GM19035 (cell line): Measurements from ENCODE around the gene DCAF5.
"Not testable (repeated sequence)": the region's sequence is repeated elsewhere in the genome, so short reads cannot be mapped to it uniquely, and the experiment has no call there.

Experiments used
- ATAC-seq: cut with Tn5 transposase; IDR thresholded peaks from one replicate; pipeline ENCODE4 v1.9.1; 2021; ENCODE audit not compliant: unreplicated experiment

The DCAF5 gene

DNA sequence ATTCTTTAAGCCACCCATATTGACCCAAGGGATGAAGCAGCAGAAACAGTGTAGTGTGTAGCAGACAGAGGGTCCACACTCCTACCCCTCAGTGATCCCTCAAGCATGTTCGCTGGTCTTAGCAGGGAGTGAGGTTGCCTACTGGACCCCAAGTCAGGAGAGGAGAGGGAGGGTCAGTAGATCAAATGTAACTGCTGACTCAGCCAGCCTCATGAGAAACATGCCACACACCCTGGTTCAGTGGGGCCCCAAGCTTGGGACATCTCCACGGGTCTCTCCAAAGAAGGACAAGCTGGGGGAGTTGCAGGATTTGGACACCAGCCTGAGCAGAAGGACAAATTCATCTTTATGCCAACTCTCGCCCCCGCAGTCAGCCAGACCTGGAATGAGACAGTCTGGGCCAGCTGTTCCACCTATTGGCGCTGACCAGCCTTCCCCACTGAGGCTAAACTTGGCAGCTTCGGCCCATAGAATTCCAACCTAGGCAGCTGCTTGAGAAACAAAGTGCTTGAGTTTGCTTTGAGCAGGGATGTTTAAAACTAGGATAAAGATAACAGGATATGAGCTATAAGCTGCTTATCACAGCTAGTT is 107.9 kb downstream of the DCAF5 start:
- ATAC-seq, result no peak

DNA sequence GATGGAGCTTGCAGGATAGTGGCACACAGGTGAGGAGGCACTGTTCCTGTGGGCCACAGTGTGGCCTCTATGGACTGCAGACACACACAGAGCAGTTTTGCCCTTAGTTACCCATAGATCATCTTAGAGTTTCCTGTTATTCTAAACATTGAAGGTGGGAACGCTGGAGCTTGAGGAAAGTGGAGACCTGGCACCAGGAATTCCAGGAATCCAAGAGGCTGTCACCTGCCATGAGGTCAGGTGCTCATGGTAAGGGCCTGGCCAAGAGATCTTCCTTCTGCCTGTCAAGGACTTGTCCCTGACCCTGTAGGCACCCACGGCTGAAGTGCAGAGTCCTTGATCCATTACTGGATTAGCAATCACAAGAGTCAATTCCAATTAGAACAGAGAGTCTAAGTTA is 108.6 kb downstream of the DCAF5 start:
- ATAC-seq, result no peak

DNA sequence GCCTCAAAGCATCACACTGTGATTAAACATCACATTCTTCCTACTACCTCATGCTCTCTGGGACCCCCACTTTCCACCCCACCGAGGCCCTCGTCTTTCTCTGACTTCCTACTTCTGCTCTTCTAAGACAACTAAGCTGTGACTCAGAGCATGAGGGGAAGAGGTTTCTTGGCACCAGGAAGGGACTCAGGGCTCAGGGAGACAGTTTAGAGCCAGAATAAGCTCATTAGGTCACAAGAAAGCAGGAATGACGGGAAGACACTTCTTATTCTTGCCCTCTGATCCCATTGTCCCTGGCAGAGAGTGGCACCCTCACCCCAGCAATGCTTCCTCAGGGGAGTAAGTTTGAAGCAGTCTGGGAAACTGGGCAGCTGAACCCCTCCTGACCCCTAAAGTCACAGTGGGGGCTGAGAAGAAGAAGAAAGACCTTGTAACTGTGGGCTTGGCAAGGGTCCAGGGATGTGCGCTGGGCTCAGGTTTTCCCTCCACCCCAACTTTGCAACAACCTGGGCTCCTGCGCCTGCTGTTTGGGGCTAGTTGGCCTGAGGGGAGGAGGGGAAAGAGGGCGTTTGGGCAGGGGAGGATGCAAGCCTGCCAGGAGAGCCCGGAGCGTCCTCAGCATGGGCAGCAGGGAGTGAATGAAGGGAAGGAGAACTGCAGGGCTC is 109.2 kb downstream of the DCAF5 start:
- ATAC-seq, result no peak

DNA sequence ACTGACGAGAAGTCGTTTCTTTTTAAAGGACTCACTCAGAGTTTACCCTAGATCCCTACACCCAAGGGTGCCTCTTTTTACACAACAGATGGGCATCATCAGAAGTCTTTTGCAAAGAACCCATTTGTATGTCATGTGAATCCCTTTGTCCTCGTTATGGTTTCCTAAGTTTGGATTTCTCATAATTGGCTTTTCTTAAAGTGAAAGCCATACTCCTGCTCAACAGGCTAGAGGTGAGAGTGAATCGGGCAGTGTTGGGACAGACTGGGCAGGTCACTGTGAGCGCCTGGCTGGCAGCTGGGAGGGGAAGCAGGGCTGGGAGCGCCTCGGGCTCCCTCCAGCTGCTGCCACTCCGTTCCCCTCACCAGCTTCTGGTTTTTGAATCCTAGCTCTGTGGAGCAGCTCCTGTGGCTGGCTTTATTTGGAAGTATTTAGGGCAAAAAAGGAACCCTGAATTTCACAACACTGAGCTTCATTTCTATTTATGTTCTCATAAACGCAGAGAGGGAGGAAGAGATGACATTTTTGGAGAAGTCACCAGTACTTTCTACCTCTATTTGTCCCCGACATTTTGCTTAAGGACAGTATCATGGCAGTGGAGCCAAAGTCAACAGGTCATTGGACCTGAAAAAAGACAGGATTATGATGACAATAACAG is 110.0 kb downstream of the DCAF5 start:
- ATAC-seq, result no peak

DNA sequence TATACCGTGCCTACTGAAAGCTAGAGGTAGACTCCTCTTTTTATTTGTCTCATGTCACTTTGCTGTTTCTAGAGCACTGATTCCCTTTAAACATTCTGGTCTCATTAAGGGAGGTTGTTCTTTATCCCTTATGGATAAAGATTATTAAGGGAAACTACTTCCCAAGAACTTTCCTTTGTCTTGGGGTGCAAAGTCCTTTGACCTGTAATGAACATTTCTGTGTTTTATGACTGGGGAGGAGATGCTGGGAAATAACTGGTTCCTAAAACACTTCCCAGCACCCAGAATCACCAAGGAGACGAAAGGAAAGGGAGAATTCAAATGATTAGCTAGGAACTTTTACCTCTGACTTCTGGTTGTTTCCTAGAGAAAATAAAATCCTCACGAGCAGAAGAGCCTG is 110.6 kb downstream of the DCAF5 start:
- ATAC-seq, result no peak

DNA sequence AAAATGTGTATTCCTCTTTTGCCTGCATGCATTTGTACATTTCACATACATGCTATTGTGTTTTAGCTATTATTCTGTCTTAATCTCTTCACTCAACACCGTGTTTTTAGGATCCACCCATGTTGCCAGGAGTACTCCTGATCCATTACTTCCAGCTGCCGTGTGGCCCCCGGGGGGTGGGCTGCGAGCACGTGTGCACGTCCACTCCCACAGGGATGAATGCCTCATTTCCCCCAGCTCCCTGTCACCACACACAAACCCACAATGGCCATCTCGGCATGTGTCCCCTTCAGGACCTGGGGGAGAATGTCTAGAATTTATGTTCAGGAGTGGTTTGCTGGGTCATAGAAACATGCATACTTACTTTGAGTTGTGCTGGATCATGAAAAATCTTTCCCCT is 111.1 kb downstream of the DCAF5 start:
- ATAC-seq, result no peak

DNA sequence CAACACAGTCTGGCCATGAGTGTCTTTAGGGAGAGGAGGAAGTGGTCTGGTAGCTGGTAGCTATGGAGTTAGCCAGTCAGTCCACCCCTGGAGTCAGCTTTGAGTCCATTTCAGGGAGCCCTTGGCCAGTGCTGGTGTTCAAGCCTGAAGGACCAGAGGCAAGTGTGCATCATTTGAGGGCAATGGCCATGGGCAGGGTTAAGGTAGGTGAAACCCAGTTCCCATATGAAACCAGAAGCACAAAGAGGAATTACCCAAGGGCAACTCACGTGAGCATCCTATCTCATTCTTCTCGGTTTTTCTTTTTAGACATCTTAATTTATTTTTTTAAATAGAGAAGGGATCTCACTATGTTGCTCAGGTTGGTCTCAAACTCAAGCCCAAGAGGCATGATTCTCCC is 112.6 kb downstream of the DCAF5 start:
- no peak for ATAC-seq

DNA sequence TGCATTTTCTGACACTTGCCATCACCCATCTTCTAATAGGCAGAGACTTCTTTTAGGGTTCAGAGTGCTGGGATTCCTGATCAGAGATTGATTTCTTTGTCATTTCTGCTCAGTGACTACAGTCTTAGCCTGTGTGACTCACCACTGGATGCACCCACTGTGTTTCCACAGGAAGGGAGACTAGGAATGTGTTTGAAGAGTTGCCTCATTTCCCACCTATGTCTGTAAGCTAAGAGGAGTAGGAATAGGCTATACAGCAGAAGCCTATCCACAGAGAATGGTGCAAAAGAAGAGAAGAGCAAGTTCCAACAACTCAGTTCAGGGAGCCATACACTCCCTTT is 113.7 kb downstream of the DCAF5 start:
- ATAC-seq, result no peak

DNA sequence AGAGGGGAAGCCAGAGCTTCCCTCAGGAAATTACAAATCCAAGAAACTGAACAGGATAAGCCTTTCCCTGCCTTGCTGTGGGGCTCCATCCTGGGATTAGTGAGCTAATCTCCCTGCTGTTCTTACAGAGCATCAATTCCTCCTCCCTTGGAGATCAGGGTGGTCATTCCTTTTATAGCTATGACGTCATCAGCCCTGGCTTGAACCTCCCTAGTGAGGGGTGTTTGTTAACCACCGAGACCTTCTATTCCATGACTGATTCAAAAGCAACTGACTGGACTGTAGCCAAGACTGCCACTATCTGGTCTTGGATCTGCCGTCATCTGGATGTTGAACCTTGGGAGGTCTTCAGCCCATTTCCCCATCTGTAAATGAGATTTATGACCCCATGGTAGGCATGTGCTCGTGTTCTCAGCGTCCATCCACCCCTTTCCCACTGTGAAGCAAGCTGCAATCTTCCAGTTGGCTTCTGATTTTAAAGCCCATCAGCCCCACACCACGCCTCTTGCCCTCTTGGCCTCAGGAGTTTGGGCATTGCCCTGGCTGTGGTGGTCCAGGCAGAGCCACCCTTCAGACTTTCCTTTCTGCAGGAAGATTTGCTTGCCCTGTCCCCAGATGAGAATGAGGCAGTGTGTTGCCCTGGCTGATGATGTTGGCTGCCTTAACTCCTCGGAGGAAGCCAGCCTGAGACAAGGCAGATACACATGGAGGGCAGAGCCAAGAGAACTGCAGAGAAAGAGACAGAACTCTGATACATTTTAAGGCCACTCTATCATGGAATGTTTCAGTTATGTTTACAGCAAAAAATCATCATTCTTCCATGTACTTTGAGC is 114.2 kb downstream of the DCAF5 start:
- no peak for ATAC-seq

DNA sequence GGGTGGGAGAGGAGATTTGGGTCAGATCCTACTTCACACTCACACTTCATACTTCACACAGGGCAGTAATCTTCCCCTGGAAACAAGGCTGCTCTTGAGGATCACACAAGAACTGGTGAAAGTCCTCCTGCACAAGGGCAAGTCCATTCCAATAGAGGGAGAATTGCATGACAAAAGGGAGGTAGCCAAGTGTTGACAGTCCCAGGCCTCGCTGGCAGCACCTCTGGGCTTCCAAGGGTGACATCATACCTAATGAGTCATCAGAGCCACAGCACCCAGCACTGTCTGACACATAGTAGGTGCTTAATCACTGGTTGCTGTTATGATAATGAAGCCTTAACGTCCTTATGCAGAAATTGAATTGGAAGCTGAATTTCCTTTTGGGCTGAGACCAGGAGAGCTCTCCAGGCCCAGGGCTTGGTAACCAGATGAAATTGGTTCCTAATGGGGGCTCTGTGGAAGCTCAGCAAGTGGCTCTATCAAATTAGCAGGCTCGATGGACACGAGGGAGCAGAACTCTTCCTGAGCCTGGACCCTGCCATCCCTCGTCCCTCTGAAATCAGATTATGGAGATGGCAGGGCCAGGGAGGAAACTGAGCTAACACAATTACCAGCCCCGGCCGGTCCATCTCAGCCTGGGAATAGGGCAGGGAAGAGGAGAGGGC is 115.0 kb downstream of the DCAF5 start:
- ATAC-seq, result no peak

DNA sequence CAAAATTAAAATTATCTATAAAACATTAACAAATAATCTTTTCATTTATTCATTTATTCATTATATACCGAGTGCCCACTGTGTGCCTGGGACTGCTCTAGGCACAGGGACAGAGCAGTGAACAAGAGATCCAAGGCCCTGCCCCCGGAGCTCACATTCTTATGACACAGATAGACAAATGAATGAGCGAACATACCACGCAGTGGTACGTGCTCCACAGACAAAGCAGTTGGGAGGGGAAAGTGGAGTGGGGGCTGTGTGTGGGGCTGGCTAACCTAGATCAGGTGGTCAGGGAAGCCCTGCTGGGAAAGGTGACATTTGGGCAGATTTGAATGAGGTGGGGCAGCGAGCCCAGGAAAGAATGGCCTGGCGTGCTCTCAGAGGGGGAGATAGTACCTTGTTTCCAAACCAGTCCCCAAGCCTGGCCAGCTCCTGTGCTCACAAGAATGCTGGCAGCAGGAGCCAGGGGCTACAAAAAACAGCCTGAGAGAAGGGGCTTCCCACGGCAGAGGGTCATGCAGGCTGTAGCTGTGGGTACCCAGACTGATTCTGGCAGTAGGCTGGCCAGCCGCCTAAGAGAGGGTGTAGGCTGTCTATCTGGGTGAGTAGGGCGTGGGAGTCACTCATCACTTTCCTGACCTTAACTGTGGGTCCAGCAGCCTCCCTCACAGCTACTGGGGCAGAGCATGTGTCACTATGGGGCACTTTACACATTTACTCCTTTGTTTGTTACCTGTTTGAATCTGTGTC is 116.0 kb downstream of the DCAF5 start:
- ATAC-seq, result no peak

DNA sequence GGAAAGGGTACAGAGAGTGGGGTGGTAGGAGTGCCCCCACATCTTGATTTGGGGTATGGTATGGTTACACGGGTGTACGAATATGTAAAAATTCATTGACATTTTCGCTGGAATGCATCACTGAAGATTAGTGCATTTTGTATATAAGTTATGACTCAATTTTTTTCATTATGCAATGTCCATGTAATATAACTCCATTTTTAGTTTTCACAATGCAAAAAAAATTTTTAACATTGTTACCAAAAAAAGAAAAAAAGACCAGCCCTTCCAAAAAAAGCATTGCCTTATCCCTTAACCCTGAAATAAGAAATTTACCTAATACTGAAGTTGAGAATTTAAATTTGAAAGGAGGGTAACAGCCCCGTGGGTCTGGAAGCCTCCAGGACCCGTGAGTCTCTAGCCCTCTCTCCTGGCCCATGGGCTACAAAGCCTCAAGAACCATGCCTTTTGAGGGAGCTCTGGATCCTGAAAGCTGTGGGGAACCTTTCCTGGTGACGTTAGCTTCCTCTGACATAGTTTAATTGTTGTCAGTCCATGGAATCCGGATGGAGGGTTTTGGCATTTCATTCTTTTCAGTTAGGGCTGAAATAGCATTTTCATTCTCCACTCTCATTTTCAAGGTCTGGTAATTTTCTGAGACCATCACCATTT is 118.2 kb downstream of the DCAF5 start:
- ATAC-seq, result no peak

DNA sequence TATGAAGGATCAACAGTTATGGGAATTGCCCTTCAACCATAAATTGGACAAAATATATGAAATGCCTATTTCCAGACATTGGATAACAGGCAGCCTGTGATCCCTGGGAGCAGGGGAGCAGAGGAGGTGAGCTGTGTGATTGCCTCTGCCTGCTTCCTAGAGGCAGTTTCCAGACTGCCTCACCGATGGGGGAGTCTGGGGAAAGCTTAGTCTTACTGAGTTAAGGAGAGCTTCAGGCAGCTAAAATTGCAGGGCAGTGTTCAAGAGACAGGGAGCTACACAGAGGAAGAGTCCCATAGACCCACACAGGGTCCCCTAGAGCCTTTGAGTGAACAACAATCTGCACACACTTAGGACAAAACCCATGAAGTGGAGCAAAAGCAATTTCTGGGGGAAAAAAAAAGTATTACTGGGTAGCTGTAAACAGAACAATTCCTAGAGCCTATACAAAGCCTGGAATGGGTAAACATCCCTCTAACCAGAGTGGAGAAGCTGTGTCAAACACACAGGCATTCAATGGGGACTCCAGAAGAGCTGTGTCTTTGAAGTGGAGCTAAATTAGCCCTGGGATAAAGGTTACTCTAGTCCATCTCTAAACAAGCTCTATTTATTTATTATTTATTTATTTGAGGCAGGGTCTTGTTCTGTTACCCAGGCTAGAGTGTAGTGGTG is 125.5 kb downstream of the DCAF5 start:
- no peak for ATAC-seq

DNA sequence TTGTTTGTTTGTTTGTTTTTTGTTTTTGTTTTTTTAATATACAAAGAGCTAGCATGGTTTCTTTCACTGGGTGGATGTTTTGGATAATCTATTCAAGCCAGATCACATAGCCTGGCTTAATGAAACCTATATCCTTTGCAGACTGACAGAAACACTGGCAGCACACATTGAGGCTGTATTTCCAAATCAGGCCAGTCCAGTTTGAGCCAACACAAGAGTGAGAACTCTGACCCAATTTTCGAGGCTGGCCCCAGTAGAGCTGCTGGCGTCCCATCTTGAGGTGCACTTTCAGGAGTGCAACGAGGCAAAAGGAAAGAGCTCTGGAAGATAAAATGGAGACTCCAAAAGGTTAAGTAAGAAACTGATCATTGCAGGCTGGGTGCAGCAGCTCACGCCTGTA is 129.9 kb downstream of the DCAF5 start:
- no peak for ATAC-seq

DNA sequence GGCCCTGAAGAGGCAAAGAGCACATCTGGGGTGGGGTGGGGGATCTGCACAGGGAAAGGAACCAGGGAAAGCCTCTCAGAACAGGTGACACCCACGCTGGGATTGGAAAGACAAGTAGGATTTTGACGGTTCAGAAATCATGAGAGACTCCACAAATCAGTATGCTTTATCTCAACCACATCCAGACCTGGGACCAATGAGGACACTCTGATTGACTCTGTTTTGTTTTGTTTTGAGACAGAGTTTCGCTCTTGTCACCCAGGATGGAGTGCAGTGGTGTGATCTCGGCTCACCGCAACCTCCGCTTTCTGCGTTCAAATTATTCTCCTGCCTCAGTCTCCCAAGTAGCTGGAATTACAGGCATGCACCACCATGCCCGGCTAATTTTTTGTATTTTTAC is 130.8 kb downstream of the DCAF5 start:
- not testable (repeated sequence) for ATAC-seq

DNA sequence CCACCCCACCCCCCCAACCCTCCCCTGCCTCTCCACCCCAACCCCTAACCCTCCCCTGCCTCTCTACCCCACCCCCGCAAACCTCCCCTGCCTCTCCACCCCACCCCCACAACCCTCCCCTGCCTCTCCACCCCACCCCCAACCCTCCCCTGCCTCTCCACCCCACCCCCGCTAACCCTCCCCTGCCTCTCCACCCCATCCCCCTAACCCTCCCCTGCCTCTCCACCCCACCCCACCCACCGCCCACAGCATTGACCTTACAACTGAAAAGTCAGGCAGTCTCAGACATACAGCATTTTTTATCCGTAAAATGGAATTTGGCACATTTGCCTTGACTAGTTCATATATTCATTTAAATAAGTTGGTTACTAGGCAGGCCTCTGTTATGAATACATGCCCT is 135.2 kb downstream of the DCAF5 start:
- ATAC-seq, result no peak

DNA sequence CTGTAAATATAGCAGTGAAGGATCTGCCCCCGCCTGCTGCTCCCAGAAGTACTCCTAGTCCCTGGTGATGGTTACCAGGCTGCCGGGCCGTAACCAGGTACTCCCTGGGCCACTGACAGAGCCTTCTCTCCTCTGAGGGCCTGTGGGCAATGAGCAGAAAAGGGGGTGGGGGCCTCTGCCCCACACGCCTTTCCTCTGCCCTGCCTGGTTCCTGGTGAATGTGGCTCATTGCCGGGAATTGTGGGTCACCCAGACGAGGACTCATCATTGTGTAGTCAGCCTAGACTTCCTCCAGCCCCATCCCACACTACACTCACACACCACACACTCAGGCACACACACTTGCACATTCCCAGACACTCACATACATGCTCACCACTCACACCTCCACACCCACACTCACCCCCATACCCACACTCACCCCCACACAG is 138.1 kb downstream of the DCAF5 start:
- no peak for ATAC-seq

DNA sequence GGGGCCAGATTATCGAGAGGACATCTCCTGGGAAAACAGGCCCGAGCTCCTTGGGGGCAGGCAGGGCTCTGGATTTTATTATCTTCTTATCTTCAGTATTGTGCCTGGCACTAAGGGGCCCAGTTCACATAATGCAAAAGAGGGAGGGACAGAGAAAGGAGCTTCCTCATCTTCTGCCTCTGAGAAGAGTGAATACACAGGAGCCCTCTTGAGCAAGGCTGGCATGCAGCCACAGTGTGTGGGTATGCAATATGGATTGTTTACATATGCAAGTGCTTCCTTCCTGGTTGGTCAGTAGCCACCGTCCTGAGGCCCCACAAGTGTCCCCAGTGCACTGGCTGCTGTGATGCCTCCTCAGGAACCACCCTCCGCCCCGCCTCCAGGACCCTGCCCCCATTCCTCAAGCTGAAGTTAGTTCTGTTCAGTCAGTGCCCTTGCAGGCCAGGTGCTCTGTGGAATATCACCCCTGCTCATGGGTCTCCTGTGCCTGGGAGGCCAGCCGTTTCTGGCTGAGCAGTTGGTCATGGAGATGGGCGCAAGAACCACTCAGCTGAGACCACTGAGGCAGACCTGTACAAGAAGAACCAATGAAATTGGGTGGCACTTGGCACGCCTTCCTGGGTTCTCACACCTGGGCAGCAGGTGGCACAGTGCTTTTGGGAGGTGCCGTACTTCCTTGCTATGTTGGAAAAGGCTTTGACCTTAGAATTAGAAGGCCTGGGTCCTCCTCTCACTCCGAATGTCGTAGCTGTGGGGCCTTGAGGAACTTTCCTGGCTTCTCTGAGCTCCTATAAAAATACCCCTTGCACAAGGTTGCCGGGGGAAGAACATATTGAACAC is 138.8 kb downstream of the DCAF5 start:
- no peak for ATAC-seq
